Measurements from ENCODE around the gene MED29.

DNA sequence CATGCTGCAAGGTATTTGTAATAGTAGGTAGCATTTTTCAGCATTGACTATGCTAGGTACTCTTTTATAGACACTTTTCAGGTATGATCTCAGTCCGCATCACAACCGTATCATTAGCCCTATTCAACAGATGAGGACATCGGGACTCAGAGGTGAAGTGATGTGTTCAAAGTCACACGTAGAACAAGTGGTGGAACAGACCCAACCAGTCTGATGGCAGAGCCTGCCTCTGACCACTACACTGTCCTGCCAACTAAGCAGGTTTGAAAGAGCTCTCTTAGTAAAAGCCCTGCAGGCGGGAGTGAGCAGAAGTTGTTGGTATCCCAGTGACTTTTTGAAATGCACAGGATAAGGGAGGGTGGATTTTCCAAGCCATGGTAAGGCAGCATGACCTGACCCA, 20.4 kb upstream of the MED29 start:
- TF ChIP-seq BCL11A (IDR thresholded peaks at IDR 0.05; ENCODE audit: low read depth, low read length), result no peak
- TF ChIP-seq, protein P1, sequence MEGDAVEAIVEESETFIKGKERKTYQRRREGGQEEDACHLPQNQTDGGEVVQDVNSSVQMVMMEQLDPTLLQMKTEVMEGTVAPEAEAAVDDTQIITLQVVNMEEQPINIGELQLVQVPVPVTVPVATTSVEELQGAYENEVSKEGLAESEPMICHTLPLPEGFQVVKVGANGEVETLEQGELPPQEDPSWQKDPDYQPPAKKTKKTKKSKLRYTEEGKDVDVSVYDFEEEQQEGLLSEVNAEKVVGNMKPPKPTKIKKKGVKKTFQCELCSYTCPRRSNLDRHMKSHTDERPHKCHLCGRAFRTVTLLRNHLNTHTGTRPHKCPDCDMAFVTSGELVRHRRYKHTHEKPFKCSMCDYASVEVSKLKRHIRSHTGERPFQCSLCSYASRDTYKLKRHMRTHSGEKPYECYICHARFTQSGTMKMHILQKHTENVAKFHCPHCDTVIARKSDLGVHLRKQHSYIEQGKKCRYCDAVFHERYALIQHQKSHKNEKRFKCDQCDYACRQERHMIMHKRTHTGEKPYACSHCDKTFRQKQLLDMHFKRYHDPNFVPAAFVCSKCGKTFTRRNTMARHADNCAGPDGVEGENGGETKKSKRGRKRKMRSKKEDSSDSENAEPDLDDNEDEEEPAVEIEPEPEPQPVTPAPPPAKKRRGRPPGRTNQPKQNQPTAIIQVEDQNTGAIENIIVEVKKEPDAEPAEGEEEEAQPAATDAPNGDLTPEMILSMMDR (IDR thresholded peaks at IDR 0.05 in 2 of 3, conservative IDR thresholded peaks at IDR 0.05 in 1 of 3; ENCODE audit: control insufficient read depth in 2 of 3, extremely low read depth in 1 of 3, insufficient read depth in 1 of 3, low read depth in 3 of 3, low read length in 3 of 3), result no peak
- TF ChIP-seq, protein P2, sequence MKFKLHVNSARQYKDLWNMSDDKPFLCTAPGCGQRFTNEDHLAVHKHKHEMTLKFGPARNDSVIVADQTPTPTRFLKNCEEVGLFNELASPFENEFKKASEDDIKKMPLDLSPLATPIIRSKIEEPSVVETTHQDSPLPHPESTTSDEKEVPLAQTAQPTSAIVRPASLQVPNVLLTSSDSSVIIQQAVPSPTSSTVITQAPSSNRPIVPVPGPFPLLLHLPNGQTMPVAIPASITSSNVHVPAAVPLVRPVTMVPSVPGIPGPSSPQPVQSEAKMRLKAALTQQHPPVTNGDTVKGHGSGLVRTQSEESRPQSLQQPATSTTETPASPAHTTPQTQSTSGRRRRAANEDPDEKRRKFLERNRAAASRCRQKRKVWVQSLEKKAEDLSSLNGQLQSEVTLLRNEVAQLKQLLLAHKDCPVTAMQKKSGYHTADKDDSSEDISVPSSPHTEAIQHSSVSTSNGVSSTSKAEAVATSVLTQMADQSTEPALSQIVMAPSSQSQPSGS (IDR thresholded peaks at IDR 0.05; ENCODE audit: low read length), result no peak

Measured in GM12878 (cell line).